ENCODE measurements around the gene SRPK2. TPM values are rescaled to one million over a fixed set of nuclear protein-coding genes. Genes with fewer than 3 reads are reported as not detected.

Gene SRPK2
- total and polyA plus RNA-seq, 9 donors, result 28.4 to 45.1 (median 34.8) TPM

GRCh38 chr7:105322655-105323277 is 66.0 kb downstream of the SRPK2 start:
- H3K27me3 ChIP-seq (ENCODE audit: control insufficient read depth, insufficient read depth, low read length), result no peaks in the 10 kb centered on the region
- 17% methylated on average over 2 of the region's 6 CpGs for WGBS (ENCODE audit: insufficient coverage)

GRCh38 chr7:105321754-105322455 is 66.8 kb downstream of the SRPK2 start:
- Histone ChIP-seq H3K9me3 (replicated peaks; ENCODE audit: control insufficient read depth, low read depth, low read length) (no peaks in the 10 kb centered on the region), H3K27me3 (ENCODE audit: control insufficient read depth, insufficient read depth, low read length) (no peaks in the 10 kb centered on the region), H3K4me1 (ENCODE audit: control insufficient read depth, insufficient read depth, low read length) (peaks cover 3% of the 10 kb centered on the region), H3K36me3 (ENCODE audit: control insufficient read depth, insufficient read depth, low read length) (no peaks in the 10 kb centered on the region), H3K4me3 (ENCODE audit: low read length) (no peak overlapping the region), H3K27ac (ENCODE audit: low read length) (no peak overlapping the region)
- DNase-seq, result no peak
- WGBS (ENCODE audit: insufficient coverage), result 95% methylated on average over 5 of the region's 10 CpGs

More at GRCh38 chr7:105322655-105323277, 66.0 kb downstream of the SRPK2 start:
- Histone ChIP-seq H3K4me3 (ENCODE audit: low read length) (no peak overlapping the region), H3K27ac (ENCODE audit: low read length) (no peak overlapping the region), H3K4me1 (ENCODE audit: control insufficient read depth, insufficient read depth, low read length) (peaks cover 3% of the 10 kb centered on the region), H3K36me3 (ENCODE audit: control insufficient read depth, insufficient read depth, low read length) (no peaks in the 10 kb centered on the region), H3K9me3 (replicated peaks; ENCODE audit: control insufficient read depth, low read depth, low read length) (no peaks in the 10 kb centered on the region)
- DNase-seq, result peak; percentile 83

- H3K4me1 ChIP-seq (ENCODE audit: control insufficient read depth, insufficient read depth, low read length), result peaks cover 3% of the 10 kb centered on the region
- no peaks in the 10 kb centered on the region for H3K27me3 ChIP-seq (ENCODE audit: control insufficient read depth, insufficient read depth, low read length)
- WGBS (ENCODE audit: insufficient coverage), result 80% methylated on average over 1 of the region's 2 CpGs
- H3K4me3 ChIP-seq (ENCODE audit: low read length), result no peak overlapping the region
- H3K27ac ChIP-seq (ENCODE audit: low read length), result no peak overlapping the region
- no peaks in the 10 kb centered on the region for H3K9me3 ChIP-seq (replicated peaks; ENCODE audit: control insufficient read depth, low read depth, low read length)
- no peaks in the 10 kb centered on the region for H3K36me3 ChIP-seq (ENCODE audit: control insufficient read depth, insufficient read depth, low read length)
- no peak for DNase-seq
Observed at GRCh38 chr7:105320896-105321295, 67.8 kb downstream of the SRPK2 start.

- 75% methylated on average over 4 of the region's 10 CpGs for WGBS (ENCODE audit: insufficient coverage)
- Histone ChIP-seq H3K27ac (ENCODE audit: low read length) (no peak overlapping the region), H3K9me3 (replicated peaks; ENCODE audit: control insufficient read depth, low read depth, low read length) (no peaks in the 10 kb centered on the region), H3K27me3 (ENCODE audit: control insufficient read depth, insufficient read depth, low read length) (no peaks in the 10 kb centered on the region), H3K4me3 (ENCODE audit: low read length) (no peak overlapping the region), H3K4me1 (ENCODE audit: control insufficient read depth, insufficient read depth, low read length) (peaks cover 3% of the 10 kb centered on the region), H3K36me3 (ENCODE audit: control insufficient read depth, insufficient read depth, low read length) (no peaks in the 10 kb centered on the region)
- no peak for DNase-seq
Observed at GRCh38 chr7:105319578-105319977, 69.1 kb downstream of the SRPK2 start.

GRCh38 chr7:105316578-105317344 is 72.0 kb downstream of the SRPK2 start:
- no peaks in the 10 kb centered on the region for H3K36me3 ChIP-seq (ENCODE audit: control insufficient read depth, insufficient read depth, low read length)
- no peaks in the 10 kb centered on the region for H3K9me3 ChIP-seq (replicated peaks; ENCODE audit: control insufficient read depth, low read depth, low read length)
- H3K4me1 ChIP-seq (ENCODE audit: control insufficient read depth, insufficient read depth, low read length), result no peaks in the 10 kb centered on the region
- DNase-seq, result no peak
- no peak overlapping the region for H3K27ac ChIP-seq (ENCODE audit: low read length)
- no peak overlapping the region for H3K4me3 ChIP-seq (ENCODE audit: low read length)
- H3K27me3 ChIP-seq (ENCODE audit: control insufficient read depth, insufficient read depth, low read length), result no peaks in the 10 kb centered on the region
- no CpG with 5 or more reads among the region's 2 CpGs for WGBS (ENCODE audit: insufficient coverage)

GRCh38 chr7:105315357-105315756 is 73.4 kb downstream of the SRPK2 start:
- no peak overlapping the region for H3K4me3 ChIP-seq (ENCODE audit: low read length)
- no peaks in the 10 kb centered on the region for H3K27me3 ChIP-seq (ENCODE audit: control insufficient read depth, insufficient read depth, low read length)
- H3K4me1 ChIP-seq (ENCODE audit: control insufficient read depth, insufficient read depth, low read length), result no peaks in the 10 kb centered on the region
- DNase-seq, result peak; percentile 36
- WGBS (ENCODE audit: insufficient coverage), result no CpG with 5 or more reads among the region's 2 CpGs
- no peak overlapping the region for H3K27ac ChIP-seq (ENCODE audit: low read length)
- no peaks in the 10 kb centered on the region for H3K9me3 ChIP-seq (replicated peaks; ENCODE audit: control insufficient read depth, low read depth, low read length)
- no peaks in the 10 kb centered on the region for H3K36me3 ChIP-seq (ENCODE audit: control insufficient read depth, insufficient read depth, low read length)

- Histone ChIP-seq H3K4me1 (ENCODE audit: control insufficient read depth, insufficient read depth, low read length) (peaks cover 3% of the 10 kb centered on the region), H3K36me3 (ENCODE audit: control insufficient read depth, insufficient read depth, low read length) (no peaks in the 10 kb centered on the region), H3K27ac (ENCODE audit: low read length) (no peak overlapping the region), H3K9me3 (replicated peaks; ENCODE audit: control insufficient read depth, low read depth, low read length) (no peaks in the 10 kb centered on the region), H3K27me3 (ENCODE audit: control insufficient read depth, insufficient read depth, low read length) (no peaks in the 10 kb centered on the region), H3K4me3 (ENCODE audit: low read length) (no peak overlapping the region)
- 67% methylated on average over 1 of the region's 2 CpGs for WGBS (ENCODE audit: insufficient coverage)
- DNase-seq, result no peak
Observed at GRCh38 chr7:105309235-105310169, 79.2 kb downstream of the SRPK2 start.

GRCh38 chr7:105307163-105307672 is 81.5 kb downstream of the SRPK2 start:
- Histone ChIP-seq H3K36me3 (ENCODE audit: control insufficient read depth, insufficient read depth, low read length) (no peaks in the 10 kb centered on the region), H3K4me1 (ENCODE audit: control insufficient read depth, insufficient read depth, low read length) (peaks cover 3% of the 10 kb centered on the region), H3K27ac (ENCODE audit: low read length) (no peak overlapping the region), H3K4me3 (ENCODE audit: low read length) (no peak overlapping the region), H3K9me3 (replicated peaks; ENCODE audit: control insufficient read depth, low read depth, low read length) (peaks cover 2% of the 10 kb centered on the region), H3K27me3 (ENCODE audit: control insufficient read depth, insufficient read depth, low read length) (no peaks in the 10 kb centered on the region)
- no CpG with 5 or more reads among the region's 3 CpGs for WGBS (ENCODE audit: insufficient coverage)
- no peak for DNase-seq

- no CpG with 5 or more reads among the region's 4 CpGs for WGBS (ENCODE audit: insufficient coverage)
- DNase-seq, result peak; percentile 18
- Histone ChIP-seq H3K9me3 (replicated peaks; ENCODE audit: control insufficient read depth, low read depth, low read length) (peaks cover 2% of the 10 kb centered on the region), H3K36me3 (ENCODE audit: control insufficient read depth, insufficient read depth, low read length) (no peaks in the 10 kb centered on the region), H3K27me3 (ENCODE audit: control insufficient read depth, insufficient read depth, low read length) (no peaks in the 10 kb centered on the region), H3K4me1 (ENCODE audit: control insufficient read depth, insufficient read depth, low read length) (peaks cover 3% of the 10 kb centered on the region), H3K27ac (ENCODE audit: low read length) (no peak overlapping the region), H3K4me3 (ENCODE audit: low read length) (no peak overlapping the region)
Observed at GRCh38 chr7:105306298-105306748, 82.4 kb downstream of the SRPK2 start.

All from muscle of leg (tissue), 11 donors.